ENCODE data around the gene FBXL20. TPM values are rescaled to one million over a fixed set of nuclear protein-coding genes. Genes with fewer than 3 reads are reported as not detected.
"Not testable (repeated sequence)": the region's sequence is repeated elsewhere in the genome, so short reads cannot be mapped to it uniquely, and the experiment has no call there.

FBXL20 gene
- polyA plus RNA-seq, 1 donor = 16.8 TPM

DNA sequence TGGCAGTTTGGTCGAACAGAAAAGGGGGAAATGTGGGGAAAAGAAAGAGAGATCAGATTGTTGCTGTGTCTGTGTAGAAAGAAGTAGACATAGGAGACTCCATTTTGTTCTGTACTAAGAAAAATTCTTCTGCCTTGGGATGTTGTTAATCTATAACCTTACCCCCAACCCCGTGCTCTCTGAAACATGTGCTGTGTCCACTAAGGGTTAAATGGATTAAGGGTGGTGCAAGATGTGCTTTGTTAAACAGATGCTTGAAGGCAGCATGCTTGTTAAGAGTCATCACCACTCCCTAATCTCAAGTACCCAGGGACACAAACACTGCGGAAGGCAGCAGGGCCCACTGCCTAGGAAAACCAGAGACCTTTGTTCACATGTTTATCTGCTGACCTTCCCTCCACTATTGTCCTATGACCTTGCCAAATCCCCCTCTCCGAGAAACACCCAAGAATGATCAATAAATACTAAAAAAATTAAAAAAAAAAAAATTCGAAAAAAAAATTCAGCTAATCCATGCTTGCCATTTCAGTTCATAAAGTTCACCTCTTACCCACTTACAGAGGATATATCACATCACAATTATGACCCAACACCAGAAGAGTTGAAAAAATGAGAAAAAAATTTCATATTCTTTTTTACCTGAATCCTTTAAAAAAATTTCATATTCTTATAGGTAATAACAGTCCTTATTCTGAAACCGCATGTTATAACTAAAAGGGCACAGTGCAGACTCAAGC is 67.2 kb downstream of the FBXL20 start:
- DNase-seq = not testable (repeated sequence)

DNA sequence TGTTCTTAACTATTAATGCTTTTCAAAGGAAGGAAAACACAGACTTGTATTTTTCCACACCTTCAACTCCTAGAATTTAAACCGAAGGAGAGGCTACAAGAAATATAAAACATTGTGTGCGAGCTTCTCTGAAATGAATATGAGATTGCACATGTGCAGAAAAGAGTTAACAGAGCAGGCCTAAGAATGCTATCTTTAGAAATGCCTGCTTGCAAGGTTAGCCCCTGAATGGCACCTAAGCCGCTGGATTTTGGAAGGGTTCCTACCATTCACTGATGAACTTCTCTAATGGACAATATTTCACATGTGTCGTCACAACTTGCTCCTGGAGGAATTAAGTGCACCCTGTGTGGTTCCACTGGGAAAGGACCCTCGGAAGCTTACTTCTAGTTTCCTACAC is 69.3 kb downstream of the FBXL20 start:
- no peak for DNase-seq

- DNase-seq = no peak
Measured at GRCh38 chr17:39328815-39329214, 72.6 kb downstream of the FBXL20 start.

DNA sequence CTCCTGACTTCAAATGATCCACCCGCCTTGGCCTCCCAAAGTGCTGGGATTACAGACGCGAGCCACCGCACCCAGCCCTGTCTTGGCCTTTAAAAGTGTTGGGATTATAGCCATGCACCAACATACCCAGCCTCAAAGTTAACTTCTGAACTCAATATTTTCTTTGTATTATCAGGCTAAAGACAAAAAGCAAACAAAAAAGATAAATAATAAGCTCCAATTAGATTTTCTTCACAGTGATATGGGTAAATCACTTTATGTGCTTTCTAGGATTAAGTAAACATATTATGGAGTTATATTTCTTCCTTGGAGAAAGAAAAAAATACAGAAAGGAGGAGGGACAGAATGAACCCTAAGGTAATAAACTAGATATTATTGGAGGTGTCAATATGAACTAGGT is 74.3 kb downstream of the FBXL20 start:
- DNase-seq = no peak

DNA sequence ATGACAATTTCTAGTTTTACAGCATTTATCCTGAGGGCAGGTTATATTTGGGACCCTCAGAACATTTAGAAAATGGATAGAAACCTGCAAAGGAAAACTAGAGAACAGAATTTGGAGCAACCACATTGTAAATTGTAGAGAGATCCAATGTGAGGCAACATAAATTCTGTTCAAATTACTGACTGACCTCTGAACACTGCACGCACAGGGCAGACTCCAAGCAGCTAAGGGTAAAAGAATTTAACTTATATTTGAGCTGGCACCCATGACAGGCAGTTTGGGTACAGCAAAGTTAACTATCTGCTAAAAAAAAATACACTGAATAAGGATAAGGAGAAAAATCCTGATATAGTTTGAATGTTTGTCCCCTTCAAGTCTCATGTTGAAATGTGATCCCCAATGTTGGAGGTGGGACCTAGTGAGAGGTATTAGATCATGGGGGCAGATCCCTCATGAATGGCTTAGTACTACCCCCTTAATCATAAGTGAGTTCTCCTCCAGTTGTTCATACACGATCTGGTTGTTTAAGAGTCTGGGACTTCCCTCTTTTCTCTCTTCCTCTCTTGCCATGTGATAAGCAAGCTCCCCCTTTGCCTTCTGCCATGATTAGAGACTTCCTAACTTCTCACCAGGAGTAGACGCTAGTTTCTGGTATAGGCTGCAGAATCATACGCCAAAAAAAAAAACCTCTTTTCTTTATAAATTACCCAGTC is 75.7 kb downstream of the FBXL20 start:
- no peak for DNase-seq

DNA sequence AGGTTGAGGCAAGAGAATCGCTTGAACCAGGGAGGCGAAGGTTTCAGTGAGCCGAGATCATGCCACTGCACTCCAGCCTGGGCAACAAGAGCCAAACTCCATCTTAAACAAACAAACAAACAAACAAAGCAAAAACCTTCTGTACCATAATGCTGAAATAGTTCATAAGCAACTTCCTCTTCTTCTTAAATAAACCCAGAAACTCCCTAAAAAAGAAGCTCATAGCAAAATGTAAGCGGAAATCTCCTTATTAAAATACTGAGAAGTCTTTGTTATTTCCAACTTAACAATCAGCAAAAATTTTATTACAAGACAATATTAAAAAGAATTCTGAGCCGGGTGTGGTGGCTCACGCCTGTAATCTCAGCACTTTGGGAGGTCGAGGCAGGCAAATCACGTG is 82.8 kb downstream of the FBXL20 start:
- DNase-seq = no peak

GRCh38 chr17:39306509-39307212 is 94.8 kb downstream of the FBXL20 start:
- DNase-seq = no peak

DNA sequence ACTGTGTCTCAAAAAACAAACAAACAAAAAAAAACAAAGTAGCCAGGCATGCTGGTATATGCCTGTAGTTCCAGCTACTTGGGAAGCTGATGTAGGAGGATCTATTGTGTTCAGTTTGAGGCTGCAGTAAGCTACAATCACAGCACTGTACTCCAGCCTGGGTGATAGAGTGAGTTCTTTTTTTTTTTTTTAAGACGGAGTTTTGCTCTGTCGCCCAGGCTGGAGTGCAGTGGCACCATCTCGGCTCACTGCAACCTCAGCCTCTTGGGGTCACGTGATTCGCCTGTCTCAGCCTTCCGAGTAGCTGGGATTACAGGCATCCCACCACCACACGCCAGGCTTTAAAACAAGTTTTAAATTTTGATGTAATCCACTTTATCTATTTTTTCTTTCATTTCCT is 95.4 kb downstream of the FBXL20 start:
- no peak for DNase-seq

DNA sequence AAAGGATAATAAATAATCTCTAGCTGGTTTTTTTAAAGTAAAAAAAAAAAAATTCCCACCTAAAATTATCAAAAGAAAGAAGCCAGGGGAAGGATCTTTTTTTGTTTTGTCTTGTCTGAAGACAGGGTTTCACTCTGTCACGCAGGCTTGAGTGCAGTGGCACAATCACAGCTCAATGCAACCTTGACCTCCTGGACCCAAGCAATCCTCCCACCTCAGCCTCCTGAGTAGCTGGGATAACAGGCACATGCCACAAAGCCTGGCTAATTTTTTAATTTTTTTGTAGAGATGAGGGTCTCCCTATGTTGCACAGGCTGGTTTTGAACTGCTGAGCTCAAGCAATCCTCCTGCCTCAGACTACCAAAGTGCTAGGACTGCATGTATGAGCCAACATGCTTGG is 97.2 kb downstream of the FBXL20 start:
- DNase-seq = no peak

DNA sequence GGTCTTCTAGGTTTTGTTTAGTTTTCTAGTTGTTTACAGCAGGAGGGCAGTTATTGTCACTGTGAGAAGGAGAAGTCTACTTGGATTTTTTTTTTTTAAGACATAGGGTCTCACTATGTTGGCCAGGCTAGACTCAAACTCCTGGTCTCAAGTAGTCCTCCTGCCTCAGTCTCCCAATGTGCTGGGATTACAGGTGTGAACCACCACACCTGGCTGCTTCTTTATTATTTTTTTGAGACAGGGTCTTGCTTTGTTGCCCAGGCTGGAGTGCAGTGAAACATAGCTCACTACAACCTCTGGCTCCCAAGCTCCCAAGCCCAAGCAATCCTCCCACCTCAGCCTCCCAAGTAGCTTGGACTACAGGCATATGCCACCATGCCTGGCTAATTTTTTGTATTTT is 107.4 kb downstream of the FBXL20 start:
- no peak for DNase-seq

DNA sequence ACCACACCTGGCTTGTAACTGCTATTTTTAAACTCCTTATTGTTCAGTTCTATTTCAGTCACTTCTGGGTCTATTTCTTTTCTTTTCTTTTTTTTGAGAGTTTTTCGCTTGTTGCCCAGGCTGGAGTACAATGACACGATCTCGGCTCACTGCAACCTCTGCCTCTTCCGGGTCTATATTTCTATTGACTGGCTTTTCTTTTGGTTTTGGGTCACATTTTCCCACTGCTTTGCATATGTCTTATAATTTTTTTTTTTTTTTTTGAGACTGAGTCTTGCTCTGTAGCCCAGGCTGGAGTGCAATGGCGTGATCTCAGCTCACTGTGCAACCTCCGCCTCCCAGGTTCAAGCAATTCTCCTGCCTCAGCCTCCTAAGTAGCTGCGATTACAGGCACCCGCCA is 108.9 kb downstream of the FBXL20 start:
- not testable (repeated sequence) for DNase-seq

DNA sequence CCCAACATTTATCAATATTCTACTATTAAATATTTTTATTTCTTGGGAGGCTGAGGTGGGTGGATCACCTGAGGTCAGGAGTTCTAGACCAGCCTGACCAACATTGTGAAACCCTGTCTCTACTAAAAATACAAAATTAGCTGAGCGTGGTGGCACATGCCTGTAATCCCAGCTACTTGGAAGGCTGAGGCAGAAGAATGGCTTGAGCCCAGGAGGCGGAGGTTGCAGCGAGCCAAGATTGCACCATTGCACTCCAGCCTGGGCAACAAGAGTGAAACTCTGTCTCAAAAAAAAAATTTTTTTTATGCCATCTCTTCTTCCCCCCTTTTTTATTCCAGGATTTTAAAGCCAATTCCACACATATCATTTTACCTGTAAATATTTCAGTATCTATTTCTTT is 114.9 kb downstream of the FBXL20 start:
- not testable (repeated sequence) for DNase-seq

- no peak for DNase-seq
Measured at GRCh38 chr17:39284685-39285084, 116.7 kb downstream of the FBXL20 start.

GRCh38 chr17:39283896-39284295 is 117.5 kb downstream of the FBXL20 start:
- DNase-seq = no peak

DNA sequence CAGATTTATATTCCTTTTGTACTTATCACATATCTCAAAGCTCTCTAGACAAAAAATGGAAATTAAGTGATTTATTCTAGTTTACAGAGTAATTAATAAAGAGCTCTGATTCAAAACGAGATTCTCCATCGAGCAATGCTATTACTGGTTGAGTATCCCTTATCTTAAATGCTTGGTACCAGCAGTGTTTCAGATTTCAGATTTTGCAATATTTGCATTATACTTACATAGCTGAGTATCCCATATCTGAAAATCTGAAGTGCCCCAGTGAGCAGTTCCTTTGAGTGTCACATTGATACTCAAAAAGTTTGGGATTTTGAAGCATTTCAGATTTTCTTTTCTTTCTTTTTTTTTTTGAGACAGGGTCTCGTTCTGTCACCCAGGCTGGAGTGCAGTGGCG is 118.3 kb downstream of the FBXL20 start:
- DNase-seq = no peak

DNA sequence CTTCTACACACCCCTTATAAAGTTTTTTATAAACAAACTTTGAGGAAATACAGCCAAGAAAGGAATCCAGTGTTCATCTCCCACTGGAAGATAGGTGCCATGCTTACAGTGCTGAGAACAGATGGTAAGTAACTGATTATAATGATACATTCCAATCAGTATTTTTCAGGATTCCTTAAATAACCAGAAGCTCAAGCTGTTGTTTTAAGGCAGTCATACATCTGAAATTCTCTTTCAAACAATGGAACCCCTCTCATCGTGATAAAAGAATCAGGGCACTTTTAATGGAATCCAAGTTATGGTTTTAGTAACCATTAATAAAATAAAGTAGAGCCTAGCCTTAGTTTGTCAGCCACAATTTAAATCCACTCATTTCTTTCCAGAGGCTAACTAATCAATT is 119.6 kb downstream of the FBXL20 start:
- no peak for DNase-seq

GRCh38 chr17:39278246-39278645 is 123.2 kb downstream of the FBXL20 start:
- DNase-seq = not testable (repeated sequence)

DNA sequence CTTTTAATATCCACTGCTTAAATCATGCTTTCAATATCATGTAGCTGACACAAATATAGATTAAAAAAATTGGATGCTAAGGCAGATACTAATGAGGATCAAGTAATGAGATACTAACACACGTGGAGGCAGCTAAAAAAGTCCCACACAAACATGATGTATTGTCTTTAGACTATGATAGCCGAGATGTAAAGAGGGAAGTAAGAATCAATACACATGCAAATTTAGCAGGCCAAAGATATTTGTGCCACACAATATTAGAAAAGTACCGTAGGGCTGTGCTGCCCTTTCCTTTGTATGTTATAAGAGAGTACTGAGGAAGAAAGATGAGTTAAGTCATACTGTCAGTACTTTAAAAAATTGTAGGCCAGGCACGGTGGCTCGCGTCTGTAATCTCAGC is 124.3 kb downstream of the FBXL20 start:
- DNase-seq = no peak

DNA sequence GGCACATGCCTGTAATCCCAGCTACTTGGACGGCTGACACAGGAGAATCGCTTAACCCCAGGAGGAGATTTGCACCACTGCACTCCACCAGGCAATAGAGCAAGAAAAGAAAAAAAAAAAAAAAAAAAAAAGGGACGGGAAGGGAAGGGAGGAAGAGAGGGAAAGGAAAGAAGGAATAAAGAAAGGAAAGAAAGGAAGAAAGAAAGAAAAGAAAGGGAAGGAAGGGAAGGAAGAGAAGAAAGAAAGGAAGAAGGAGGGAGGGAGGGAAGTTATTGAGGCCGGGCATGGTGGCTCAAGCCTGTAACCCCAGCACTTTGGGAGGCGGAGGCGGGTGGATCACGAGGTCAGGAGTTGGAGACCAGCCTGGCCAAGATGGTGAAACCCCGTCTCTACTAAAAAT is 125.3 kb downstream of the FBXL20 start:
- DNase-seq = no peak

DNA sequence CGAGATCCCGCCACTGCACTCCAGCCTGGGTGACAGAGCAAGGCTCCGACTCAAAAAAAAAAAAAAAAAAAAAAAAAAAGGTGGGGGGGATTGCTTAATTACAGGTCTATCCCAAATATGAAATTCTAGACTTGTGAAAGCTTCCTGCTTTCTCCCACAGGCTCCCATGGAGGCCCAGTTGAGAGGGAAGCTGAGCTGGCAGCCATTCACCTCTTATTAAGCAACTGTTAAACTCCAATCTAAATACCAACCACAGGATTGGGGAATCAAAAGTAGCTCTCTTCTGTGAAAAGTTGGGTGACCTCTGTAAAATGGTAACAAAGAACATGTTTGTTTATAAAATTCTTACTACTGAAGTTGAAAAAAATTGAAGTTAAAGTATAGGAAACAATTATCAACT is 129.9 kb downstream of the FBXL20 start:
- no peak for DNase-seq

DNA sequence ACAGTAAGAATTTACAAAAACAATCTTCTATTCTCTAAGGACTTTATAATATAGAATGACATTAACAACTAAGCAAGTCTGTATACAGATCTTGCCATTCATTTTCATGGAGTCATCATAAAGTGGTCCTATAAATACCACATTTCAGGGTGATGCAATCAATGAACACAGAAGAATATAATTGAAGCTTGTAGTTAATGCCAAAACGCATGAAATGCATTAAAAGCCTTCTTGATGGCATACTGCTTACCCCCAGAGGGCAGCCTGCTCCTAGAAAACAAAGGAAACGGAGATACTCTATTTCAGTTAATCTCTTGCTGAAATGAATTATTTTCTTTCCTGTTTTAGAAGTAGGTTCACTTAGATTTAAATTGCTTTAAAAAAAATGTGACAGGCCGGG is 130.5 kb downstream of the FBXL20 start:
- DNase-seq = peak; percentile 5

DNA sequence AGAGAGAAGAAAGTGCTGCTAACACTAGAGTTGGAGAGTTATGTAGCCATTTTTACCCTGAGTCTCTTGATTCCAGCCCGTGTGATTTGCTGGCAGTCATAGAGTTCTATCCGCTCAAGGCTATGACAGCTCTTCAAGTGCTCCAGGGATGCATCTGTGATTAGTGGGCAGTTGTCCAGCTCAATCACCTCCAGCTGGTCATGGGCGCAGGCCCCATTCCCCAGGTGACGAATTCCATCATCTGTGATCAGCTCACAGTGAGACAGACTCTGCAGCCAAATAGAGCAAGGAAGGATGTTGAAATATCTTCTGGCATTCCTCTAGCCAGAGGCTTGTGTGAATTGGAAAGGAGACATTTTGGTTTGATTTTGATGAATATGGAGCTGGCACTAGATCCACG is 137.3 kb downstream of the FBXL20 start:
- no peak for DNase-seq

DNA sequence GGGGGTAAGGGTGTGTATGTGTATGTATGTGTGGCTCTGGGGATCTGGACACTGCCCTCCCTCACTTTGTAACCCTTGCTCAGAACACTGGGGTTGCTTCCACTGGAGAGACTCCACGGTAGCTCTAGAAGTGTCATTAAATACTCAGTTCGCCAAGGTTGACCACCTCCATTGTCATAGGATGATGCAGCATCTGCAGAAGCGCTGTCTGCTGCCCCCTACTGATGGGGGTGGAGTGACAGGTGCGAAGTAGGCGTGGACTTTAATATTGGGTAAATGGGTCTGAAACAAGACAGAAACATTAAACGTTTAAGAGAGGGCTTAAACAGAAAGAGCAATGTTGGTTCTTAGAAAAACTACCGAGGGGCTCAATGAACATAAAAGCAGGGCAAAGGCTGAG is 140.1 kb downstream of the FBXL20 start:
- DNase-seq = no peak

Measured in left kidney (tissue), 2 donors.